ENCODE data around the gene ZFPM1. TPM values are rescaled to one million over a fixed set of nuclear protein-coding genes. Genes with fewer than 3 reads are reported as not detected.
"Not testable (repeated sequence)": the region's sequence is repeated elsewhere in the genome, so short reads cannot be mapped to it uniquely, and the experiment has no call there.

Gene ZFPM1
- total RNA-seq, 1 experiment from 2014 or later, result 14.6 TPM

DNA sequence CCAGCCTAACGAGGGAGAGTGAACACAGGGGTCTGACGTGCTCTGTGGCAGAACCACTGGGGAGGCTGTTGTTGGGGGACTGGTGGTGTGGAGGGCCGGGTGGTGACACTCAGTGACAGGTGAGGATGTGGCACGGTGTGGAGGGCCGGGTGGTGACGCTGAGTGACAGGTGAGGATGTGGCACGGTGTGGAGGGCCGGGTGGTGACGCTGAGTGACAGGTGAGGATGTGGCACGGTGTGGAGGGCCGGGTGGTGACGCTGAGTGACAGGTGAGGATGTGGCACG, 17.3 kb downstream of the ZFPM1 start:
- intact Hi-C loops (cut with micrococcal nuclease); RAD21 ChIA-PET (ENCODE audit: low non-redundant PET in 1 of 2, low total read pairs in 2 of 2, uncharacterized antibody in 2 of 2, unreplicated experiment in 2 of 2); H3K27ac ChIP-seq (ENCODE audit: low read depth, low read length); POLR2A ChIA-PET; H3K4me2 ChIP-seq (ENCODE audit: low read length); H2AFZ ChIP-seq (ENCODE audit: low read depth, low read length, poor library complexity, severe bottlenecking); ATAC-seq; H3K27me3 ChIP-seq (ENCODE audit: insufficient read depth, low read length); BruUV-seq (replicated peaks); H3K36me3 ChIP-seq (ENCODE audit: control insufficient read depth in 1 of 2, insufficient read depth in 2 of 2, low read length in 2 of 2); H3K4me3 ChIP-seq (replicated peaks in 1 of 2; ENCODE audit: low read depth in 1 of 2, low read length in 2 of 2); H3K9ac ChIP-seq (ENCODE audit: low read length); DNase-seq (ENCODE audit: low read depth, low spot score); H3K9me3 ChIP-seq (ENCODE audit: control insufficient read depth in 1 of 2, insufficient read depth in 1 of 2, low read depth in 1 of 2, low read length in 2 of 2); CTCF ChIA-PET; H4K20me1 ChIP-seq (ENCODE audit: insufficient read depth); H3K9me2 ChIP-seq (ENCODE audit: insufficient read depth): not testable (repeated sequence)
- Histone ChIP-seq H3K4me1 (ENCODE audit: control insufficient read depth in 1 of 2, insufficient read depth in 2 of 2, low read length in 2 of 2) (peaks cover 4 to 21% of the 10 kb centered on the region in 2 experiments; a peak in 3 of 4 replicates), H3K79me2 (ENCODE audit: insufficient read depth, low read length) (peaks cover 12% of the 10 kb centered on the region; the same call in 1 of the 2 replicates)

DNA sequence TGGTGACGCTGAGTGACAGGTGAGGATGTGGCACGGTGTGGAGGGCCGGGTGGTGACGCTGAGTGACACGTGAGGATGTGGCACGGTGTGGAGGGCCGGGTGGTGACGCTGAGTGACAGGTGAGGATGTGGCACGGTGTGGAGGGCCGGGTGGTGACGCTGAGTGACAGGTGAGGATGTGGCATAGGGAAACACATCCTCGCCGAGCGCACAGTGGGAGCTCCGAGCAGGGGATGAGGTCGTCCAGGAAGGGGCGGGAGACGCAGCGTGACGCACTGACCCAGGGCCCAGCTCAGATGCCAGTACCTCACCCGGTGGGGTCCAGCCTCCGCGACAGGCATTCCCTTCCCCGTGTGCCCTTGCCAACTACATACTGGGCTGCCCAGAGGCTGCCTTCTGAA, 17.6 kb downstream of the ZFPM1 start:
- H3K9me2 ChIP-seq (ENCODE audit: insufficient read depth); ATAC-seq; H3K9ac ChIP-seq (ENCODE audit: low read length); H3K36me3 ChIP-seq (ENCODE audit: control insufficient read depth in 1 of 2, insufficient read depth in 2 of 2, low read length in 2 of 2); H3K4me3 ChIP-seq (replicated peaks in 1 of 2; ENCODE audit: low read depth in 1 of 2, low read length in 2 of 2); H3K4me2 ChIP-seq (ENCODE audit: low read length); H3K9me3 ChIP-seq (ENCODE audit: control insufficient read depth in 1 of 2, insufficient read depth in 1 of 2, low read depth in 1 of 2, low read length in 2 of 2); intact Hi-C loops (cut with micrococcal nuclease); H4K20me1 ChIP-seq (ENCODE audit: insufficient read depth); RAD21 ChIA-PET (ENCODE audit: low non-redundant PET in 1 of 2, low total read pairs in 2 of 2, uncharacterized antibody in 2 of 2, unreplicated experiment in 2 of 2); BruUV-seq (replicated peaks); H2AFZ ChIP-seq (ENCODE audit: low read depth, low read length, poor library complexity, severe bottlenecking); POLR2A ChIA-PET; H3K27me3 ChIP-seq (ENCODE audit: insufficient read depth, low read length); H3K27ac ChIP-seq (ENCODE audit: low read depth, low read length); CTCF ChIA-PET; DNase-seq (ENCODE audit: low read depth, low spot score): not testable (repeated sequence)
- peaks cover 4 to 21% of the 10 kb centered on the region in 2 experiments; a peak in 3 of 4 replicates for H3K4me1 ChIP-seq (ENCODE audit: control insufficient read depth in 1 of 2, insufficient read depth in 2 of 2, low read length in 2 of 2)
- H3K79me2 ChIP-seq (ENCODE audit: insufficient read depth, low read length), result peaks cover 12% of the 10 kb centered on the region; the same call in 1 of the 2 replicates

DNA sequence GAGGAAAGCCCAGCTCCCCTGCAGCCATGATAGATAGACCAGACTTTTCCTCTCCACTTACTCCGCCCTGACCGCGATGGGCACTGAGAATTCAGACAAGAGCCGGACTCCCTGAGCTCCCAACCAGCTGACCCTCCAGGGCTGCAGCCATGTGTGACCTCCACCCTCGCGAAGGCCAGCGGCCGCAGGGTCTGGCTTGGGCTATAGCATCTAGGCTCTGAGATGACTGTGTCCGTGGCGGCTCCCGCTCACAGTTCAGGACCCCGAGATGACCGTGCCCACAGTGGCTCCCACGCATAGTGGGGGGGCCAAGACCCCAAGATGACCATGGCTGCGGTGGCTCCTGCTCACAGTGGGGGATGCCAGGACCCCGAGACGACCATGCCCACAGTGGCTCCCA, 18.0 kb downstream of the ZFPM1 start:
- intact Hi-C loops (cut with micrococcal nuclease), result no loop called here
- BruUV-seq (replicated peaks), result no TSS peak
- H3K79me2 ChIP-seq (ENCODE audit: insufficient read depth, low read length), result peaks cover 12% of the 10 kb centered on the region; the same call in 1 of the 2 replicates
- H2AFZ ChIP-seq (ENCODE audit: low read depth, low read length, poor library complexity, severe bottlenecking), result no peak overlapping the region
- ChIA-PET CTCF (no interaction called here), POLR2A (no interaction called here), RAD21 (ENCODE audit: low non-redundant PET in 1 of 2, low total read pairs in 2 of 2, uncharacterized antibody in 2 of 2, unreplicated experiment in 2 of 2) (no interaction called here)
- H3K4me1 ChIP-seq (ENCODE audit: control insufficient read depth in 1 of 2, insufficient read depth in 2 of 2, low read length in 2 of 2), result peaks cover 4 to 21% of the 10 kb centered on the region in 2 experiments; a peak in 3 of 4 replicates
- H3K9me3 ChIP-seq (ENCODE audit: control insufficient read depth in 1 of 2, insufficient read depth in 1 of 2, low read depth in 1 of 2, low read length in 2 of 2), result no peaks in the 10 kb centered on the region
- H3K36me3 ChIP-seq (ENCODE audit: control insufficient read depth in 1 of 2, insufficient read depth in 2 of 2, low read length in 2 of 2), result no peaks in the 10 kb centered on the region
- no peaks in the 10 kb centered on the region for H3K9me2 ChIP-seq (ENCODE audit: insufficient read depth)
- H3K9ac ChIP-seq (ENCODE audit: low read length), result no peak overlapping the region
- no peak for ATAC-seq
- no peak overlapping the region for H3K4me2 ChIP-seq (ENCODE audit: low read length)
- no peak overlapping the region for H3K27ac ChIP-seq (ENCODE audit: low read depth, low read length)
- no peak overlapping the region for H3K4me3 ChIP-seq (replicated peaks in 1 of 2; ENCODE audit: low read depth in 1 of 2, low read length in 2 of 2)
- peaks cover 3% of the 10 kb centered on the region; the same call in 1 of the 2 replicates for H4K20me1 ChIP-seq (ENCODE audit: insufficient read depth)
- H3K27me3 ChIP-seq (ENCODE audit: insufficient read depth, low read length), result no peaks in the 10 kb centered on the region
- no peak for DNase-seq (ENCODE audit: low read depth, low spot score)
- TF ChIP-seq EGR1 (IDR thresholded peaks at IDR 0.05; ENCODE audit: low read depth) (no peak), POLR2A (IDR thresholded peaks at IDR 0.05; ENCODE audit: borderline replicate concordance, extremely low read depth, insufficient read depth, insufficient read length) (no peak), ELF1 (IDR thresholded peaks at IDR 0.05; ENCODE audit: borderline replicate concordance, low read depth) (no peak), SP1 (IDR thresholded peaks at IDR 0.05; ENCODE audit: low read depth) (no peak), CEBPB (IDR thresholded peaks at IDR 0.05; ENCODE audit: low read depth) (no peak), YY1 (IDR thresholded peaks at IDR 0.05; ENCODE audit: extremely low read depth, insufficient replicate concordance, low read depth, low read length) (no peak)
- TF ChIP-seq, protein P1, sequence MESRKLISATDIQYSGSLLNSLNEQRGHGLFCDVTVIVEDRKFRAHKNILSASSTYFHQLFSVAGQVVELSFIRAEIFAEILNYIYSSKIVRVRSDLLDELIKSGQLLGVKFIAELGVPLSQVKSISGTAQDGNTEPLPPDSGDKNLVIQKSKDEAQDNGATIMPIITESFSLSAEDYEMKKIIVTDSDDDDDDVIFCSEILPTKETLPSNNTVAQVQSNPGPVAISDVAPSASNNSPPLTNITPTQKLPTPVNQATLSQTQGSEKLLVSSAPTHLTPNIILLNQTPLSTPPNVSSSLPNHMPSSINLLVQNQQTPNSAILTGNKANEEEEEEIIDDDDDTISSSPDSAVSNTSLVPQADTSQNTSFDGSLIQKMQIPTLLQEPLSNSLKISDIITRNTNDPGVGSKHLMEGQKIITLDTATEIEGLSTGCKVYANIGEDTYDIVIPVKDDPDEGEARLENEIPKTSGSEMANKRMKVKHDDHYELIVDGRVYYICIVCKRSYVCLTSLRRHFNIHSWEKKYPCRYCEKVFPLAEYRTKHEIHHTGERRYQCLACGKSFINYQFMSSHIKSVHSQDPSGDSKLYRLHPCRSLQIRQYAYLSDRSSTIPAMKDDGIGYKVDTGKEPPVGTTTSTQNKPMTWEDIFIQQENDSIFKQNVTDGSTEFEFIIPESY (IDR thresholded peaks at IDR 0.05; ENCODE audit: extremely low read depth, insufficient replicate concordance, low read length), result no peak
- TF ChIP-seq, protein P2, sequence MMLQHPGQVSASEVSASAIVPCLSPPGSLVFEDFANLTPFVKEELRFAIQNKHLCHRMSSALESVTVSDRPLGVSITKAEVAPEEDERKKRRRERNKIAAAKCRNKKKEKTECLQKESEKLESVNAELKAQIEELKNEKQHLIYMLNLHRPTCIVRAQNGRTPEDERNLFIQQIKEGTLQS (IDR thresholded peaks at IDR 0.05), result no peak

Measured in HCT116 (cell line).